Mesothelial cell of epicardium (in vitro differentiated cells): ENCODE data around the gene SLC23A2. TPM values are rescaled to one million over a fixed set of nuclear protein-coding genes. Genes with fewer than 3 reads are reported as not detected.

Source experiments
- DNase-seq, 2 experiments: peaks; one replicate each; pipeline ENCODE4 v3.0.0; 2021; ENCODE audit warnings: low spot score in 2 of 2; ENCODE audit not compliant: unreplicated experiment in 2 of 2
- H3K27ac Mint-ChIP-seq: 2 replicates; pipeline ENCODE4 v1.8.0; 2021; ENCODE audit warnings: mixed read lengths
- H3K27me3 Mint-ChIP-seq: 2 replicates; pipeline ENCODE4 v1.8.0; 2021; ENCODE audit warnings: low read depth, mixed read lengths
- H3K36me3 Mint-ChIP-seq: 2 replicates; pipeline ENCODE4 v1.8.0; 2021; ENCODE audit warnings: mixed read lengths
- H3K4me1 Mint-ChIP-seq: 2 replicates; pipeline ENCODE4 v1.8.0; 2021; ENCODE audit warnings: mixed read lengths
- H3K4me3 Mint-ChIP-seq: 2 replicates; pipeline ENCODE4 v1.8.0; 2021; ENCODE audit warnings: mild to moderate bottlenecking, moderate library complexity, mixed read lengths
- H3K9me3 Mint-ChIP-seq: 2 replicates; pipeline ENCODE4 v1.8.0; 2021; ENCODE audit warnings: mixed read lengths
- total RNA-seq: library from RNA; stranded (reverse); gene quantifications from 3 replicates; pipeline ENCODE4 v1.2.1, GENCODE V29; 2021
- TF ChIP-seq, protein P1 (sequence below): fragments of 200-600 bp; sonication (generic); IDR thresholded peaks from one replicate; pipeline ENCODE4 v1.5.0; 2021; ENCODE audit warnings: antibody characterized with exemption; ENCODE audit not compliant: unreplicated experiment

The SLC23A2 gene
- total RNA-seq, 1 donor from 2014 or later, result 33.7 TPM

DNA sequence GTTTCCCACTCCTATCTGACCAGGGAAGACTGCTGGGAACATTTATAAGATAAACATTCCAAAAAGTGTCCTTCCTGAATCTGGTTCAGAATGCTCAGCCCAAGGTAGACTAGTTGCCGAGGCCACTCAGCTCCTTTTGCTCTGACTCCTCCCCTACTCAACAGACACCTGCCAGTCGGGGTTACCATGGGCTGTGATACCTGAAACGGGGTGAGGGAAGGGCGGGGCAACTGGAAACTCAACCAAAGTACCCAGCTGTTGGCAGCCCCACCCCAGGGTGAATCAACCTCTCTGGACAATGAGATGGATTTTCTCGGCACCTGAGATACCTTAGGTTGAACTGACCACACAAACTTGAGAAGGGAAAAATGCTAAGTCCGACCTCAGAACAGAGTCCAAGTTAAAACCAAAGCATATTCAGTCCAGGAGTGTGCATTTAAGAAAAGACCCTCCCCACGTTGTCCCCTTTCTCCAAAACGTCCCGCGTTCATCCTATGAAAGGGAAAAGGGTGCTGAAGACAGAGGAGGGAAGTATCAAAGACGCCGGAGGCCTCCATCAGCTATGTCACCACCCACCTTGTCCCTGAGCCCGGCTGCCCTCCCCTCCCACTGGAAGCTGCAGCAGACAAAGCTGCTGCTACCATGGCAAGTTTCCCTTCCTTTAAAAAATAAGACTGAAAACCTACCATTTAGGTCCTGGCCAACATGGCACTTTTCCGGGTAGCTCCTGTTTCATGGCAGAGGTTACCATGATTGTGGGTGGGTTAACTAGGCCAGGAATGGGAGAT, 100.1 kb downstream of the SLC23A2 start:
- H3K36me3 Mint-ChIP-seq, result peaks cover 25% of the 10 kb centered on the region
- H3K9me3 Mint-ChIP-seq, result no peaks in the 10 kb centered on the region
- H3K4me1 Mint-ChIP-seq, result peaks cover 22% of the 10 kb centered on the region
- DNase-seq, result no peak
- no peak overlapping the region for H3K4me3 Mint-ChIP-seq
- TF ChIP-seq, protein P1, sequence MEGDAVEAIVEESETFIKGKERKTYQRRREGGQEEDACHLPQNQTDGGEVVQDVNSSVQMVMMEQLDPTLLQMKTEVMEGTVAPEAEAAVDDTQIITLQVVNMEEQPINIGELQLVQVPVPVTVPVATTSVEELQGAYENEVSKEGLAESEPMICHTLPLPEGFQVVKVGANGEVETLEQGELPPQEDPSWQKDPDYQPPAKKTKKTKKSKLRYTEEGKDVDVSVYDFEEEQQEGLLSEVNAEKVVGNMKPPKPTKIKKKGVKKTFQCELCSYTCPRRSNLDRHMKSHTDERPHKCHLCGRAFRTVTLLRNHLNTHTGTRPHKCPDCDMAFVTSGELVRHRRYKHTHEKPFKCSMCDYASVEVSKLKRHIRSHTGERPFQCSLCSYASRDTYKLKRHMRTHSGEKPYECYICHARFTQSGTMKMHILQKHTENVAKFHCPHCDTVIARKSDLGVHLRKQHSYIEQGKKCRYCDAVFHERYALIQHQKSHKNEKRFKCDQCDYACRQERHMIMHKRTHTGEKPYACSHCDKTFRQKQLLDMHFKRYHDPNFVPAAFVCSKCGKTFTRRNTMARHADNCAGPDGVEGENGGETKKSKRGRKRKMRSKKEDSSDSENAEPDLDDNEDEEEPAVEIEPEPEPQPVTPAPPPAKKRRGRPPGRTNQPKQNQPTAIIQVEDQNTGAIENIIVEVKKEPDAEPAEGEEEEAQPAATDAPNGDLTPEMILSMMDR, result no peak
- H3K27ac Mint-ChIP-seq, result no peak overlapping the region
- no peaks in the 10 kb centered on the region for H3K27me3 Mint-ChIP-seq

GRCh38 chr20:4898282-4899244, 102.7 kb downstream of the SLC23A2 start:
- Mint-ChIP-seq H3K9me3 (no peaks in the 10 kb centered on the region), H3K27ac (no peak overlapping the region), H3K27me3 (no peaks in the 10 kb centered on the region), H3K36me3 (peaks cover 24% of the 10 kb centered on the region), H3K4me1 (peaks cover 4% of the 10 kb centered on the region), H3K4me3 (no peak overlapping the region)
- DNase-seq, result no peak
- TF ChIP-seq, protein P1, result no peak

DNA sequence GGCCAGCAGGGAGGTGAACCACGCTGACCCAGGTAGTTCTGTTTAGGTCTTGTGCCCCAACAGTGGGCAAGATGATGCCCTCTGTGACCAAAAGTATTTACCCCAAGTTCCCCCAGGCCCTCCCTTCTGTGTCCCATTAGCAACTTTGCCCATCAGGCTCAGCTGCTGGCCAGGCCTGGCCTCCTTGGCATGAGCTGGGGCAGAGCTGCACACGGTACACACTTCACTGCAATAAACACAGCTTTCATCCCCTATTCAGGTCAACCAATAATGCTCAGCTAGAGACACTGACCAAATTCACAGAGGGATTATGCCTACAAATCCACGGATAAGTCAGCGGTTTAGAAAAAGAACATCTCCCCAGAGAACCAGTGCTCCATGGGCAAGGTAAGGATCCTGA, 103.7 kb downstream of the SLC23A2 start:
- Mint-ChIP-seq H3K36me3 (peaks cover 28% of the 10 kb centered on the region), H3K4me3 (no peak overlapping the region), H3K27ac (no peak overlapping the region), H3K4me1 (peaks cover 4% of the 10 kb centered on the region), H3K9me3 (no peaks in the 10 kb centered on the region), H3K27me3 (no peaks in the 10 kb centered on the region)
- no peak for DNase-seq
- TF ChIP-seq, protein P1, result no peak

GRCh38 chr20:4896971-4897497, 104.3 kb downstream of the SLC23A2 start:
- no peak for DNase-seq
- H3K4me1 Mint-ChIP-seq, result peaks cover 4% of the 10 kb centered on the region
- no peak overlapping the region for H3K27ac Mint-ChIP-seq
- H3K27me3 Mint-ChIP-seq, result no peaks in the 10 kb centered on the region
- H3K36me3 Mint-ChIP-seq, result peaks cover 27% of the 10 kb centered on the region
- TF ChIP-seq, protein P1, result no peak
- no peak overlapping the region for H3K4me3 Mint-ChIP-seq
- H3K9me3 Mint-ChIP-seq, result no peaks in the 10 kb centered on the region

- Mint-ChIP-seq H3K4me3 (no peak overlapping the region), H3K4me1 (peaks cover 4% of the 10 kb centered on the region), H3K27me3 (no peaks in the 10 kb centered on the region), H3K36me3 (peaks cover 23% of the 10 kb centered on the region), H3K27ac (no peak overlapping the region), H3K9me3 (no peaks in the 10 kb centered on the region)
- no peak for DNase-seq
- TF ChIP-seq, protein P1, result no peak
Measured at GRCh38 chr20:4896119-4896702, 105.1 kb downstream of the SLC23A2 start.
